SK-N-MC (cell line): ENCODE results near the gene CD244.

Source experiments
- EZH2 ChIP-seq: fragments of 200-600 bp; sonication (generic); IDR thresholded peaks from one replicate; pipeline ENCODE4 v1.6.1; 2017; ENCODE audit warnings: antibody characterized with exemption
- POLR2AphosphoS5 ChIP-seq: IDR thresholded peaks from 2 replicates; pipeline ENCODE4 v1.6.1; 2012; ENCODE audit warnings: mild to moderate bottlenecking, low read depth, low read length, borderline replicate concordance

GRCh38 chr1:160813215-160813614, 49.5 kb downstream of the CD244 start:
- TF ChIP-seq POLR2AphosphoS5: no peak
- TF ChIP-seq EZH2: no peak
